GM18909 (cell line): ENCODE measurements around the gene FHOD3.

ENCODE experiments used
- ATAC-seq: cut with Tn5 transposase; IDR thresholded peaks from one replicate; pipeline ENCODE4 v1.9.1; 2021; ENCODE audit warnings: mild to moderate bottlenecking; ENCODE audit not compliant: unreplicated experiment, poor library complexity

Gene FHOD3

DNA sequence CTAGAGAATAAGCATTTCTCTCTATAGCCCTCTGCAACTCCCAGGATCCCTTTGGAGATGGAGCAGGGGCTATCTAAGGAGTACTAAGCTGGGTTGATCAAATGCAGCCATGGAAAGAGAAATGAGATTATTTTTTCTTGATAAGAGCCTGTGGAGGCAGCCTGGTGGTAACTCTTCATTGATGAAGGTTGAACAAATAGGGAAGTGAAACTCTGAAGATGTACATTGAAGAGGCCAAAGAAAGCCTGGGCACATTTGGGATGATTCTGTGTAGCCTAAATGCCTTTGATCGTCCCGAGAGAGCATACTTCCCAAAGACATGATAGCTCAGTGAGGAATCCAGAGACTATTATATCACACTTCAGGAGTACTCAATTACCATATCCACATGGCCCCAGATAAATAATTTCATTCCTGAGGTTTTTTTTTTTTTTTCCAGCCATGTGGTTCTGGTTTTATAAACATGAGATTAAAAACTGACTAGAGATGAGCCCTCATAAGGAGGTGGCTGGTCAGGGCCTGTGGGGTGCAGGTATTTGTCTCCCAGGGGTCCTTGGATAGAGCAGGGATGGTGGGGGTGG is 338.8 kb downstream of the FHOD3 start:
- ATAC-seq, result peak; percentile 38

GRCh38 chr18:36638224-36638623 is 340.7 kb downstream of the FHOD3 start:
- peak; percentile 94 for ATAC-seq

- no peak for ATAC-seq
Observed at GRCh38 chr18:36640021-36640952, 342.8 kb downstream of the FHOD3 start.

GRCh38 chr18:36643061-36643460 is 345.5 kb downstream of the FHOD3 start:
- ATAC-seq, result no peak

GRCh38 chr18:36648803-36649202 is 351.3 kb downstream of the FHOD3 start:
- ATAC-seq, result no peak

DNA sequence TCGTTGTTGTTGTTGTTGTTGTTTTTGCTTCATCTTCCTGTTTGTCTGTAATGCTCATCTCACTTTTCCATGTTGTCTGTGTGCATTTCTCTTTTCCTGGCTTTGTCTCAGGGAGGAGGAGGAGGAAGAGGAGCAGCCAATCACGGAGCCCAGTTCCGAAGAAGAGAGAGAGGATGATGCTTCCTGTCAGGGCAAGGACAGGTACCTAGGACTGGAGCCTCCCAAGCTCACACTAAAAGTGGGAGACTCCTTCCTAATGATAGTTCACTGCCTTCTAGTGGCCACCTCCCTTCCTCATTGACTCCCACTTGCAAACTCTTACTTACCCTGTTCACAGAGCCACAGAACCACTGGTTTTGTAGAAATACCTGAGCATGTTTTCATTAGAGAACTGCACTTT is 351.7 kb downstream of the FHOD3 start:
- no peak for ATAC-seq

GRCh38 chr18:36650266-36650665 is 352.8 kb downstream of the FHOD3 start:
- no peak for ATAC-seq

GRCh38 chr18:36650906-36651305 is 353.4 kb downstream of the FHOD3 start:
- ATAC-seq, result peak; percentile 88

- ATAC-seq, result no peak
Observed at GRCh38 chr18:36652503-36652902, 355.0 kb downstream of the FHOD3 start.

GRCh38 chr18:36653141-36653869 is 355.8 kb downstream of the FHOD3 start:
- ATAC-seq, result no peak

DNA sequence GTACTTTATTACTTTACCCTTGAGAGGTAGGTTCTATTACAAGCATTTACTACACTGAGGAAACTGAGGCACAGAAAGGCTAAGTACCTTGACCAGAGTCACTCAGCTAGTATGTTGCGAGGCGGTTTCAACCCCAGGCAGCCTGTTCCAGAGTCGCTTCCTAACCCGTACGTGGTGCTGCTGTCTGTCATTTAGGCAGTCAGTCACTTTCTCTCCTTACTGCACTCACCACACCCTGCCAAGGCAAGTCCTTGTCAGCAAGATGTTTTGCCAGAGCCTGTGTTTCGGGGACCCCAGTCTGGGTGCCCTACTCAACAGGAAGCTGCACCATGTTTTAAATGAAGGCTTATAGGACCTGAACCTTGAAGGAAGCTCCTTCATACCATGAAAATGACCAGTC is 356.4 kb downstream of the FHOD3 start:
- ATAC-seq, result no peak

- ATAC-seq, result no peak
Observed at GRCh38 chr18:36655074-36655473, 357.6 kb downstream of the FHOD3 start.

DNA sequence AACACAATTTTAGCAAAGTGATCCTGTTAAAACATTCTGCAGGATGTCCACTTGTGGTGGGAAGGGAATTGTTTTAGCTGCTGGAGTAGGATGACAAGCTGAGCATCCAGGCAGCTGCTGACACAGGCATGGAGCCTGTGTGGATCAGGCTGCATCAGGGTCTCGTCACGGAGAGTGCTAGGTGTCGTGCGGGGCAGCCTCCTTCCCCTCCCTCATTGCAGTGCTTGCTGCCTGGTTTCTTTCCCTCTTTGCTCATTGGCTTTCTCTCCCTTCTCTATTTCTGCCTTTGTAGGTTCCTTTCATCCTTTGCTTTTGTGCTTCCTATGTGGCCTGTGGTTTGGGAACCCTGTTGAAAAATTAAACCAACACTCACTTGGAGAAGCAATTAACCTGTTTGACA is 358.4 kb downstream of the FHOD3 start:
- no peak for ATAC-seq

DNA sequence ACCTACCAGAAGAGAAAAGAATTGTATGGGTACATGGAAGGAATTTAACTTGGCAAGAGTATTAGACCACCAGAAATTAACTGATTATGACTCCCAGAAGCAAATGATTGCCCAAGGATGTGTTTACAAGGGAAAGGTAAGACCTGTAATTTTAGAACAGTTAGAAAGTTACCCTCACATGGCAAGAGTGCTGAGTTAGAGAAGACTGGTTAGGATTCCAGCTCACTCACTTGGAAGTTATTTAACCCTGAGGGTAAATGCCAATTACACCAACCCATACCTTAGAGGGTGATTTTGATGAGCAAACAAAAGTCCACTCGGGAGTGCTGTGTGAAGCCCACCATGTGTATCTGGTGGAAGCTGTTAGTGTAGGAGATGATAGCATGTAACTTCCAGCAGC is 361.1 kb downstream of the FHOD3 start:
- no peak for ATAC-seq

GRCh38 chr18:36660311-36660710 is 362.8 kb downstream of the FHOD3 start:
- no peak for ATAC-seq

- no peak for ATAC-seq
Observed at GRCh38 chr18:36661999-36662398, 364.5 kb downstream of the FHOD3 start.

DNA sequence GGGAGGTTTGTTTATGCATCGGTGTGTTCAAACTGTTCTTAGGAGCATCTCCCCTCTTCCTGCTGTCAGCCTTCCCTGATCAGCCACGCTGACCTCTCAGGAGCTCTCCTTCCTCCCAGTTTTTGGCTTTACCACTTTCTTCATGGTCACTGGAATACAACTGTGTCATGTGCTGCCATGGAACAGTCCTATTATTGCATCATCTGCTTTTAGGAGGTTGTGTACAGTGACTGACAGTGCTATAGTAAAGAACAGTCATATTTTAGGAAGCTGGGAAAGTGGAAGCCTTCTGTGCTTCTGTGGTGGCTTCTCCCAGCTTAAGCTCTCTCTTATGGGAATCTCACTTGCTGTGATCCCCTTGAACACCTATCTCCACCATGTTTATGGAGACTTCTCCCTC is 365.8 kb downstream of the FHOD3 start:
- ATAC-seq, result no peak

DNA sequence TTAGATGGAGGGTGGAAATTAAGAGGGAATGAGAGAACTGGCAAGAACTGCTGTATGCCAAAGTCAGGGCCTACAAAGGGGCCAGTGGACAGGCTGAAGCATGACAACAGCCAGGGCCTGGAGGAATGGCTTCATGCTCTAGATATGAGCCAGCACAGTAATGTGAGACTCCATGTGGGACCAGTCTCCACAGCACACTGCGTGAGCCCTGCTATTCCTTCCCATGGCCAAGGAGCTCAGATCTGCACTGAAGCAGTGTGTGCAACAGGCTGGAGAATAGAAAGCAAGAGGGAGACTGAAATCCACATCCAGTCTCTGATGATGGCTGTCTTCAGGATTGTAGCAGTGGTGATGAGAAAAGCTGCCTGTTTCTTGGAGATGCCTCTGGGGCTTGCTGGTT is 368.4 kb downstream of the FHOD3 start:
- no peak for ATAC-seq

DNA sequence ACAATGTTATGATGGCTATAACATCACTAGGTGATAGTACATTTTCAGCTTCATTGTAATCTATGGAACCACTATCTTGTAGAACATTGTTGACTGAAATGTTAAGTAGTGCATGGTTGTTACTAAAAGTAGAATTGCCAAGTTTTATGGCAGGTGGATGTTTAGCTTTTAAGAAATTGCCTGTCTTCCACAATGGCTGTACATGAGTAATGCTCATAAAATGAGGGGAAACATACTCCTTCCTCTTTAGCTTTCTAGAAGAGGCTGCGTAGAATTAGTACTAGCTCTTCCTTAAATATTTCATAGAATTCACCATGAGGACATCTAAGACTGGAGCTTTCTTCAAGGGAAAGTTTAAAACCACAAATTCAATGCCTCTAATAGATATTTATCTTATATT is 370.3 kb downstream of the FHOD3 start:
- ATAC-seq, result no peak

DNA sequence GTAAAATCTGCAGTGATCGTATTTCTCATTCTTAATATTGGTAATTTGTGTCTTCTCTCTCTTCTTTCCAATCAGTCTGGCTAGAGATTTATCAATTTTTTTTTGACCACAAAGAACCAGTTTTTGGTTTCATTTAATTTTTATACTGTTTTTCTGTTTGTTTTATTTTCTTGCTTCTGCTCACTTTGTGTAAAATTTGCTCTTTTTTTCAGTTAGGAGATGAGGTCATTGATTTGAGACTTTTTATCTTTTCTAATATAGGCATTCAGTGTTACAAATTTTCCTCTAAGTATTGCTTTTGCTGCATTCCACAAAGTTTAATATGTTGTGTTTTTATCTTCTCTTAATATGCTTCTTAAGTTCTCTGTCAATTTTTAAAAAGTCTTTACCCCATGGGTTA is 370.8 kb downstream of the FHOD3 start:
- no peak for ATAC-seq
